ENCODE data around the gene ZEB2. TPM values are rescaled to one million over a fixed set of nuclear protein-coding genes. Genes with fewer than 3 reads are reported as not detected.

Gene ZEB2
- total and polyA plus RNA-seq, 2 of the 13 experiments (the other 11 are each of a cell fraction or from before 2014, with no cell fraction given): 0.07 TPM; not detected in 1

DNA sequence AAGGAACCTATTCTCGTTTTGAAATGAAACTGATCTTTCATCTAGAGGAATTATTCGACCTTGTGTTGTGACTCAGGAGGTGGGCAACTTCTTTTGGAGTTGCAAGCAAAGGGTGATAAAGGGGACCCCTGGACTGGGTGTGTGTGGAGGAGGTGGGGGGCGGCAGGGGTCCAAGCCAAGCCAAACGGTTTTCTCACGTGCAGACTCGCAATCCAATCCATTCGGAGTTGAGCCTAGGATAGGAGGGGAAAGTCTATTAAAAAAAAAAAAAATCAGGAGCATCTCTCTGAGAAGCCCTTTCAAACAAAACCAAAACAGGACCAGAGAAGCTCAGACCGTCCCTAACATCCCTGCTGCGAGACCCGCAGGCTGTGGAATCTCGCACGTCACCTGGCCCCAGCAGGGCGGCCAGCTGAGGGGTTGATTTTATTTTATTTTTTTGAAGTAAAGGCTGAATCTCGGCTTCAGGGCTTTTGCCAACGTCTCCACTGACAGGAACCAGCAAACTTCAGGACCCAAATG lies 3.7 kb upstream of the ZEB2 start:
- H3K9me3 ChIP-seq (ENCODE audit: low read length): no peaks in the 10 kb centered on the region
- TF ChIP-seq CBX2 (IDR thresholded peaks at IDR 0.05; ENCODE audit: low read depth, low read length) (0 out of 2 replicates have a peak, but pooled peaks have one; percentile 40), CBX2 (CRISPR knock-in tag; IDR thresholded peaks at IDR 0.05; ENCODE audit: low read depth) (no peak), DNMT3B (CRISPR knock-in tag; conservative IDR thresholded peaks at IDR 0.05) (no peak)
- DNase-seq (ENCODE audit: low spot score) (no peak), ATAC-seq (peak; percentile 26; the same call in 2 of the 3 replicates), FAIRE-seq (no peak)
- POLR2A ChIA-PET: no interaction called here
- no peak overlapping the region for H3K4me3 ChIP-seq (replicated peaks in 1 of 3; ENCODE audit: insufficient read depth in 1 of 3, low read depth in 2 of 3, low read length in 3 of 3)
- CTCF ChIA-PET (ENCODE audit: low intra/inter-chr PET ratio, low total read pairs): no interaction called here
- no peaks in the 10 kb centered on the region for H3K36me3 ChIP-seq (replicated peaks in 1 of 2; ENCODE audit: control insufficient read depth in 1 of 2, insufficient read depth in 2 of 2, low read length in 2 of 2)
- no peak overlapping the region for H3K9ac ChIP-seq (ENCODE audit: insufficient read depth, low read depth, low read length)
- H3K79me2 ChIP-seq (ENCODE audit: insufficient read depth, low read length): no peaks in the 10 kb centered on the region
- H3K4me1 ChIP-seq (ENCODE audit: insufficient read depth, low read length): no peaks in the 10 kb centered on the region
- no peak overlapping the region for H3K4me2 ChIP-seq (ENCODE audit: low read depth, low read length)
- H3K27me3 ChIP-seq (ENCODE audit: control insufficient read depth in 1 of 2, insufficient read depth in 2 of 2, low read length in 2 of 2): peaks cover 2 to 54% of the 10 kb centered on the region in 2 experiments
- no peaks in the 10 kb centered on the region for H4K20me1 ChIP-seq (ENCODE audit: insufficient read depth, low read length)
- intact Hi-C loops (cut with micrococcal nuclease; ENCODE audit: unreplicated experiment) (no loop called here), in situ Hi-C loops (cut with HindIII; ENCODE audit: extremely low pct_ligation_motif_present, low pct_unique_long_range_greater_than_20kb) (no loop called here)
- no peak overlapping the region for H3K27ac ChIP-seq (ENCODE audit: extremely low read length, insufficient read depth, low read length)
- no peak overlapping the region for H2AFZ ChIP-seq (ENCODE audit: low read length)
- no TSS peak for BruUV-seq (replicated peaks)
- 5% methylated on average over 15 of the region's 15 CpGs for WGBS (ENCODE audit: low lambda C conversion rate)

DNA sequence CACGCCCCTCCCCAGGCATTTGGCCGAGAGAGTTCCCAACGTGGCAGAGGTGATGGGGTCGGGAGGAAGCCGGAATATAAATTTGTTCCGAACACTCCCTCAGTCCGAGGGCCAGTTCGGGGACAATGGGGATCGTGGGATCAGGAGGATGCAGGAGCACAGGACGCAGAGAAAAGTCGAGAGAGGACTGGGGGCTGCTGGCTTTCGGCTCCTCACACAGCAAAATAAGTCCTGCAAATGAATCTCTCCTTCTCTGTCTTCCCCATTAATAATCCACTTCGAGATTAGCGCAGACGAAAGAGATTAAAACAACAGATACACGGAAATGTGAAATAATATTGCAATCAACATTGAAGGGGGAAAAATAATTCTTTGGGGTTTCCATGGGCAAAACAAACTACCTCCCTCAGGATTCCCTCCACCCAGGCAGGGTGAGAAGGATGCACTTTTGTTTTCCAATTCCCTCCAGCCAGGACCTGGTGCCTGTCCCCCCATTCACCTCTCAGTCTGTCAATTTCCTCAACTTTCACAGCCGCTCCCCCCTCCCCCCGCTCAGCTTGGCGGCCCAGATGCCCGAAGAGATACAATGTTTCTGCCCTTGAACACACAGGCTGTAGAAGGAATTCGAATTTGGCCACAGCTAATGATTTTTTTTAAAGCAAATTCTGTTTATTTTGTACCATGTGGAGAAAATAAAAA lies 3.1 kb upstream of the ZEB2 start:
- Histone ChIP-seq H2AFZ (ENCODE audit: low read length) (no peak overlapping the region), H3K27ac (ENCODE audit: extremely low read length, insufficient read depth, low read length) (no peak overlapping the region), H3K4me3 (replicated peaks in 1 of 3; ENCODE audit: insufficient read depth in 1 of 3, low read depth in 2 of 3, low read length in 3 of 3) (no peak overlapping the region), H4K20me1 (ENCODE audit: insufficient read depth, low read length) (no peaks in the 10 kb centered on the region), H3K79me2 (ENCODE audit: insufficient read depth, low read length) (no peaks in the 10 kb centered on the region), H3K4me2 (ENCODE audit: low read depth, low read length) (no peak overlapping the region), H3K9ac (ENCODE audit: insufficient read depth, low read depth, low read length) (no peak overlapping the region), H3K9me3 (ENCODE audit: low read length) (no peaks in the 10 kb centered on the region), H3K36me3 (replicated peaks in 1 of 2; ENCODE audit: control insufficient read depth in 1 of 2, insufficient read depth in 2 of 2, low read length in 2 of 2) (no peaks in the 10 kb centered on the region), H3K4me1 (ENCODE audit: insufficient read depth, low read length) (no peaks in the 10 kb centered on the region), H3K27me3 (ENCODE audit: control insufficient read depth in 1 of 2, insufficient read depth in 2 of 2, low read length in 2 of 2) (peaks cover 2 to 60% of the 10 kb centered on the region in 2 experiments)
- intact Hi-C loops (cut with micrococcal nuclease; ENCODE audit: unreplicated experiment) (no loop called here), in situ Hi-C loops (cut with HindIII; ENCODE audit: extremely low pct_ligation_motif_present, low pct_unique_long_range_greater_than_20kb) (no loop called here)
- no TSS peak for BruUV-seq (replicated peaks)
- DNase-seq (ENCODE audit: low spot score) (no peak), ATAC-seq (no peak), FAIRE-seq (no peak)
- CTCF ChIA-PET (ENCODE audit: low intra/inter-chr PET ratio, low total read pairs): no interaction called here
- TF ChIP-seq EZH2 (conservative IDR thresholded peaks at IDR 0.05; ENCODE audit: low read depth, low read length) (0 out of 2 replicates have a peak, but pooled peaks have one; percentile 51), SOX5 (CRISPR knock-in tag; IDR thresholded peaks at IDR 0.05; ENCODE audit: borderline replicate concordance) (no peak)
- WGBS (ENCODE audit: low lambda C conversion rate): 17% methylated on average over 21 of the region's 21 CpGs
- POLR2A ChIA-PET: no interaction called here

All from HepG2 (cell line).